ENCODE results near the gene MLXIPL.
"Not testable (repeated sequence)": the region's sequence is repeated elsewhere in the genome, so short reads cannot be mapped to it uniquely, and the experiment has no call there.

The MLXIPL gene

GRCh38 chr7:73646785-73647724, 22.7 kb upstream of the MLXIPL start:
- no peak for FAIRE-seq
- DNase-seq (ENCODE audit: insufficient read length, low spot score): no peak

GRCh38 chr7:73645643-73646174, 21.4 kb upstream of the MLXIPL start:
- FAIRE-seq: no peak
- DNase-seq (ENCODE audit: insufficient read length, low spot score): no peak

GRCh38 chr7:73644688-73645286, 20.5 kb upstream of the MLXIPL start:
- DNase-seq (ENCODE audit: insufficient read length, low spot score) (no peak), FAIRE-seq (no peak)

DNA sequence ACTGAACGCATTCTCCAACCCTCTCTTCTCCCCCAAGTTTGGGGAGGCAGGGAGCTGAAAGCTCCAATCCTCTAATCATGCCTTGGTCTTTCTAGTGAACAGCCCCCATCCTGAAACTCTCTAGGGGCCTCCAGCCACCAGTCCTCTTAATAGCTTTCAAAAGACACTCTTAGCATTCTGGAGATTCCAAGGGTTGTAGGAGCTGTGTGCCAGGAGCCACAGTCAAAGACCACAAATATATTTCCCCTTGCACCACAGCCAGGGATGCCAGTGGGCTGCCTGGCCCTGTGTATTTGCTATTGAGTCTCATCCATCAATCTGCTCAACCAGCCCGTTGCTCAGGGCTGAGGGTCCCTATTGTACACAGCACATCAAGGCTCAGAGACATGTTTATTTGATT, 18.5 kb upstream of the MLXIPL start:
- FAIRE-seq (no peak), DNase-seq (ENCODE audit: insufficient read length, low spot score) (no peak)

DNA sequence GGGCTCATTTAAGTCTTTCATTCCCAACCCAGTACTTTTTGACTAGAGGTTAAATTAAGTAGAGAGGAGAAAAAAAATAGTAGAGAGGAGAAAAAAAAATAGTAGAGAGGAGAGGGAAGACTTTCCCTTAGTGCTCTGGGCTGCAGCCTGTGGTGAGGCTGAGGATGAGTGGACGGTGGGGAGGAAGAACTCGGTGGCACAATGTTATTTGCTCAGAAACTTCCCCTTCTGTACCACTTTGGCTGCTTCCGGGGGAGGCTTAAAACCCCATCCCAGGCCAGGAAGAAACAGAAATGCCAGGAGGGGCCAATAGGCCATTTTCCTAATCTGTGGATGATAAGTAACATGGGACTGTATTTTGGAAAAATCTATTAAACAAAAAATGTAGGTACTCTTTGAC, 14.6 kb upstream of the MLXIPL start:
- no peak for FAIRE-seq

GRCh38 chr7:73635428-73636200, 11.3 kb upstream of the MLXIPL start:
- no peak for FAIRE-seq
- DNase-seq (ENCODE audit: insufficient read length, low spot score): no peak

More for the DNA sequence above, 14.6 kb upstream of the MLXIPL start:
- DNase-seq (ENCODE audit: insufficient read length, low spot score): no peak

DNA sequence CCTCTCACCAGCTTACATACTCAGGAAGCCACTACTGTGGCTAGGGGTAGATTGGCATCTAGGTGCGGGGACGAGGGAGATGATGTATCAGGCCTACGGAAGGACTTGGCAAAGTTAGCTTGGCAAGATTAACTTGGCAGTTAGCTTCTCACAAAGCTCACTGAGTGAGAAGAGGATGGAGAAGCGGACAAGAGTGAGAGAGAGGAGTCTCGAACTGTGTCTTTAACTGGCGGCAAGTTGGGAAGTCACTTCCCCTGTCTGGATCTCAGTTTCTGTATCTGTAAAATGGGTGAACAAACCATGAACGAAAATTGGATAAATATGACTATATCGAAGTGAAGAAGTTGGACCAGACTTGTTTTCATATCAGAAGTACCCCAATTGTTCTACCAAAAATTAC, 9.5 kb upstream of the MLXIPL start:
- DNase-seq (ENCODE audit: insufficient read length, low spot score): no peak
- no peak for FAIRE-seq

DNA sequence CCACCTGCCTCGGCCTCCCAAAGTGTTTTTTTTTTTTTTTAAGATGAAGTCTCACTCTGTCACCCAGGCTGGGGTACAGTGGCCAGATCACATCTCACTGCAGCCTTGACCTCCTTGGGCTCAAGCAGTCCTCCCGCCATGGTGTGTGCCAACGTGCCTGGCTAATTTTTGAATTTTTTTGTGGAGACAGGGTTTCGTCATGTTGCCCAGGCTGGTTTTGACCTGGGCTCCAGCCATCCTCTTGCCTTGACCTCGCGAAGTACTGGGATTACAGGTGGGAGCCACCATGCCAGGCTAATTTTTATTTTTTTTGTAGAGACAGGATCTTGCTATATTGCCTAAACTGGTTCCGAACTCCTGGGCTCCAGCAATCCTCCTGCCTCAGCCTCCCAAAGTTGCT, 9.0 kb upstream of the MLXIPL start:
- no peak for DNase-seq (ENCODE audit: insufficient read length, low spot score)
- no peak for FAIRE-seq

DNA sequence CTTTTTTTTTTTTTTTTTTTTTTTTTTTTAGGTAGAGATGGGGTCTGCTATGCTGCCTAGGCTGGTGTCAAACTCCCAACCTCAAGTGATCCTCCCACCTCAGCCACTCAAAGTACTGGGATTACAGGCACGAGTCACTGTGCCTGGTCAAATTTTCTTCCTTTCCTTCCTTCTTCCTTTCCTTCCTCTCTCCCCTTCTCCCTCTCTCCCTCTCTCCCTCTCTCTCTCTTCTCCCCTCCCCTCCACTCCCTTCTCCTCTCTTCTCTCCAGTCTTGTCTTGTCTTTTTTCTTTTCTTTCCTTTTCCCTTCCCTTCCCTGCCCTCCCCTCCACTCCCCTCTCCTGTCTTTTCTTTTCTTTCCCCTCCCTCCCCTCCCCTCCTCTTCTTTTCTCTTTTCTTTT, 7.2 kb upstream of the MLXIPL start:
- FAIRE-seq: no peak
- DNase-seq (ENCODE audit: insufficient read length, low spot score): no peak

GRCh38 chr7:73628504-73628903, 4.2 kb upstream of the MLXIPL start:
- DNase-seq (ENCODE audit: insufficient read length, low spot score): no peak
- no peak for FAIRE-seq

GRCh38 chr7:73626814-73627213, 2.5 kb upstream of the MLXIPL start:
- FAIRE-seq (no peak), DNase-seq (ENCODE audit: insufficient read length, low spot score) (no peak)

DNA sequence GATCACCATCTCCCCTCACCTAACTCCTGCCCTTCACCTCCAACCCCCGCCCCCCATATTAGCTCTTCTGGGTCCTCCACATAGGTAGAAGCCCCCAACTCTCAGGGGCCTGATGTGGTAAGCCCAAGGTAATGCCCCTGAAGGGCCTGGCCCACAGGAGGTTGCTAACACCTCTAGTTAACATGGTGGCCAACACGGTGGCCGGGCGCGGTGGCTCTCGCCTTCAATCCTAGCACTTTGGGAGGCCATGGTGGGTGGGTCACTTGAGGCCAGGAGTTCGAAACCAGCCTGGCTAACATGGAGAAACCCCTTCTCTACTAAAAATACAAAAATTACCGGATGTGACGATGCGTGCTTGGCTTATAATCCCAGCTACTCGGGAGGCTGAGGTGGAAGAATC, 954 bp upstream of the MLXIPL start:
- DNase-seq (ENCODE audit: insufficient read length, low spot score) (no peak), FAIRE-seq (no peak)

DNA sequence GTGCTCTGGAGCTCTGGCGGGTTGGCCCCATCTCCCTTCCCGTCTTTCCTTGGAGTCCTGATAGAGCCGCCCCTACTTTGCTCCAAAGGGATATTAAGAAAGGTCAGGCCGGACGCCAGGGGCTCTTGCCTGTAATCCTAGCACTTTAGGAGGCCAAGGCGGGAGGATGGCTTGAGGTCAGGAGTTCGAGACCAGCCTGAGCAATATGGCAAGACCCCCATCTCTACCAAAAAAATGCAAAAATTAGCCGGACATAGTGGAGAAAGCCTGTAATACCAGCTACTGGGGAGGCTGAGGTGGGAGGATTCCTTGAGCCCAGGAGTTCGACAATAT, 313 bp upstream of the MLXIPL start:
- DNase-seq (ENCODE audit: insufficient read length, low spot score) (no peak), FAIRE-seq (no peak)

- no peak for DNase-seq (ENCODE audit: insufficient read length, low spot score)
- no peak for FAIRE-seq
Observed at GRCh38 chr7:73622909-73623797, 1.2 kb downstream of the MLXIPL start.

DNA sequence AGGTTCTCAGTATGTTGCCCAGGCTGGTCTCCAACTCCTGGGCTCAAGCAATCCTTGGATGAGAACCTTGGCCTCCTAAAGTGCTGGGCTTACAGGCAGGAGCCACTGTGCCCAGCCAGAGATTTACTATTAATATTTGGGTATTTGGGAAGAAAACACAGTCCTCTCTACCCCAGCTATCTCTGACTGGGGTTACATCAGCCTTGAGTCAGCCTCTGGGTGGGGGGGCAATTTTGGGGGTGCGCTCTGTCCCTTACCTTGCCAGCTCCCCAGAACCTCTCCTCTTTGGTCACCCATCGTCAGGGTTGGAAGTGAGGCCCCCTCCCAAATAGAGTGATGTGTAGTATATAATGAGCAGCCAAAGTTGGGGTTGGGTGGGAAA, 1.8 kb downstream of the MLXIPL start:
- no peak for DNase-seq (ENCODE audit: insufficient read length, low spot score)
- FAIRE-seq: no peak

DNA sequence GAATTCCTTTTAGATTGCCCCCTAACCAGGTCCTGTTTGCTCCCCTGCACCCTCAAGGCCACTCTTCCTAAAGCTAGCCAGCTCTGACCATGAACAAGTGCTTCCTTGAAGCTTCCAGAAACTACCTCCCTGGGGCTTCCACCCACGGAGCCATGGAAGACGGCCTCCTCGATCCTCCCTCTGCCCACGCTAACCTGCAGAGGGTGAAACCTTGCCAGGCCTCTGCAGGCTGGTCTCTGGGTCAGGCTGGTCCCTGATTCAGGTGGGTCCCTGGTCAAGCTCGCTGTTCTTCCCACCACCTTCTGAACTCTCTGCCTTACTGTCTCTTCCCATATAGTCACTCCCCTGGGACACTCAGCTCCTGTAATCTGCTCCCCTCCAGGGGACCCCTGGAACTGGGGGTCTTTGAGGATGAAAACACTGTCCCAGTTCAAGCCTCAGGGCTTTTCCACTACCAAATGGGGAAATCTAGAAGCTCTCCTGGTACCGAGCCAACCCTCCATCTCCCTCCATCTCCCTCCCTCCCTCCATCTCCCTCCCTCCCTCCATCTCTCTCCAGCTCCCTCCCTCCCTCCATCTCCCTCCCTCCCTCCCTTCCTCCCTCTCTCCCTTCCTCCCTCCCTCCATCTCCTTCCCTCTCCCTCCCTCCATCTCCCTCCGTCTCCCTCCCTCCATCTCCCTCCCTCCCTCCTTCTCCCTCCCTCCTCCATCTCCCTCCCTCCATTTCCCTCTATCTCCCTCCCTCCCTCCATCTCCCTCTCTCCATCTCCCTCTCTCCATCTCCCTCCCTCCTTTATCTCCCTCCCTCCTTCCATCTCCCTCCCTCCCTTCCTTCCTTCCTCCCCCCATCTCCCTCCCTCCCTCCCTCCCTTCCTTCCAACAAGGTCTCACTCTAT, 2.9 kb downstream of the MLXIPL start:
- FAIRE-seq: no peak
- no peak for DNase-seq (ENCODE audit: insufficient read length, low spot score)

DNA sequence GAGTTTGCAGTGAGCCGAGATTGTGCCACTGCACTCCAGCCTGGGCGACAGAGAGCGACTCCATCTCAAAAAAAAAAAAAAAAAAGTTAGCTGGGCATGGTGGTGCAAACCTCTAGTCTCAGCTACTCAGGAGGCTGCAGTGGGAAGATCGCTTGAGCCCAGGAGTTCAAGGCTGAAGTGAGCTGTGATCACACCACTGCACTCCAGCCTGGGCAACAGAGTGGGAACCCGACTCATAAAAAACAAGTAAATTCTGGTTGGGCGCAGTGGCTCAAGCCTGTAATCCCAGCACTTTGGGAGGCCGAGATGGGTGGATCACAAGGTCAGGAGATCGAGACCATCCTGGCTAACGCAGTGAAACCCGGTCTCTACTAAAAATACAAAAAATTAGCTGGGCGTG, 4.9 kb downstream of the MLXIPL start:
- FAIRE-seq; DNase-seq (ENCODE audit: insufficient read length, low spot score): not testable (repeated sequence)

DNA sequence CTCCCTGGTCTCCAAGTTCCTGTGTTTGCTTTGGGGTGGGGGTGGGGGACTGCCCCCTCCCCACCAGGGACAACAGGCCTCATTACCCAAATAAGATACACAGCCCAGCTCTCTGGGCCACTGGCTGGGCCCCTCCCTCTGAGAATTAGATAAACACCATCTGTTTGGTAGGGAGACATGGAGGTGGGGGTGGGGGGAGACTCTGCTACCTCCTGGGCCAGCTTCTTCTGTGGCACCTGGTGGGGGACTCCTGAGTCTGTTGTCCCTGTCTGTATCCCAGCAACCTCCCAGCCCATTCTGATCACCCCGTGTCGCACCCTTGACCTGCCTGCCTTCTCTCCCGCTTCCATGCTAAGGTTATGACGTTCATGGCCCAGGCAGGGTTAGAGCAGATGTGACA, 5.8 kb downstream of the MLXIPL start:
- DNase-seq (ENCODE audit: insufficient read length, low spot score) (no peak), FAIRE-seq (no peak)

DNA sequence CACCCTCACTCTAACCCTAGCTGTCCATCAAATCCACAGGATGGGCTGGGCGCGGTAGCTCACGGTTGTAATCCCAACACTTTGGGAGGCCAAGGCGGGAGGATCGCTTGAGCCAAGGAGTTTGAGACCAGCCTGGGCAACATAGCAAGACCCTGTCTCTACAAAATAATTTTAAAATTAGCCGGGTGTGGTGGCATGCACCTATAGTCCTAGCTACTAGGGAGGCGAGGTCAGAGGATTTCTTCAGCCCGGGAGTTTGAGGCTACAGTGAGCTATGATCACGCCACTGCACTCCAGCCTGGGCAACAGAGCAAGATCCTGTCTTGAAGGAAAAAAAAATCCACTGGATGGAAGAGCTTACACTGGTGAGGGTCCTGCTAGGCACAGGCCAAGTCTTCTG, 6.8 kb downstream of the MLXIPL start:
- not testable (repeated sequence) for FAIRE-seq

More for the DNA sequence above, 6.8 kb downstream of the MLXIPL start:
- not testable (repeated sequence) for DNase-seq (ENCODE audit: insufficient read length, low spot score)
